GM21825 (cell line): Measurements from ENCODE around the gene NCAPG.
A peak's percentile ranks its signal among the peaks of the same experiment; 100 is the strongest.

Experiments used
- ATAC-seq: cut with Tn5 transposase; IDR thresholded peaks from one replicate; pipeline ENCODE4 v1.9.1; 2021; ENCODE audit warnings: mild to moderate bottlenecking, moderate library complexity; ENCODE audit not compliant: unreplicated experiment

Gene NCAPG

DNA sequence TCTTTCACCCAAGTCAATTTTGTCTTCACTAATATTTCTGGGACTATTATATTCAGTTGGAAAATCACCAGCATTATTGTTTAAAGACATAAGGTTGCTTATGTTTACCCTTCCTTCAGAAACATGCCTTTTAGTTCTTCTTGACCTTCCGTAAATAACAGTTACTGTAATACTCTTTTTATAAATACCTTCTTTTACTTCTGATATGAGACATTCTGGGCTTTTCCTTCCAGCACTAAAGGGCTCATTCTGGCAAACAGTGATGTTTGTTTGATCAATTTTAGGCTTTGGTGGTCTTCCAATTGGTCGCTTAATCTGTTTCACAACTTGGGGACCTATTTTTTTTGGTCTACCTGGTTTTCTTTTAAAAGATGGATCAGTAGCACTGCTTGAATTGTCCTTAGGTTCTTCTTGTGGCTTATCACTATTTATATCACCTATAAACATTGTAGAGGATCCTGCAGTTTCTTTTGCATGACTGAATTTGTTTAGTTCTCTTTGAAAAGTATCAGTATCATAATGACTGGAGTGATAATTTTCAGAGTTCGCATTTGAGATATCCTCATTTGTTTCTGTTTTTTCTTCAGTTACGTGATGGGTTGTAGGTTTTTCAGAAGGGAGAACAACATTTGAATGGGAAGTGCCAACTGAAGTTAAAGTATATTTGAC lies 64.8 kb downstream of the NCAPG start:
- peak; percentile 94 for ATAC-seq

DNA sequence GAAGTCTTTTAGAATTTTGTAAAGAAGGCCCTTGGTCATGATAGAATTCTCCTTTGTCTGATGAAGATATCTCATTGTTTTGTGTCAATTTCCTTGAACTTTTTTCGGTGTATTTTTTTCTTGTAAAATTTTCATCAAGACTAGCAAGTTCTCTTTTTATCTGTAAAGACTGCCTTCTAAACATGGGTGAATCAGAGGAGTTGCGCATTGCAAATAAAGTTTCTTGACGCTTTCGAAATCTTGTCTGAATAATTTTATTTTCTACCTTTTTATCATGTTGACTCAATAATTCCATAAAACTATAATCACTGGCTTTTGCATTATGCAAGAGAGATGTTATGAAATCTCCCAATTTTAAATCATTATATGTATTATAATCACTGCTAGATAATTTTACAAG lies 66.2 kb downstream of the NCAPG start:
- no peak for ATAC-seq

GRCh38 chr4:17877661-17878060 lies 66.9 kb downstream of the NCAPG start:
- no peak for ATAC-seq

GRCh38 chr4:17884063-17884462 lies 73.3 kb downstream of the NCAPG start:
- ATAC-seq: no peak

DNA sequence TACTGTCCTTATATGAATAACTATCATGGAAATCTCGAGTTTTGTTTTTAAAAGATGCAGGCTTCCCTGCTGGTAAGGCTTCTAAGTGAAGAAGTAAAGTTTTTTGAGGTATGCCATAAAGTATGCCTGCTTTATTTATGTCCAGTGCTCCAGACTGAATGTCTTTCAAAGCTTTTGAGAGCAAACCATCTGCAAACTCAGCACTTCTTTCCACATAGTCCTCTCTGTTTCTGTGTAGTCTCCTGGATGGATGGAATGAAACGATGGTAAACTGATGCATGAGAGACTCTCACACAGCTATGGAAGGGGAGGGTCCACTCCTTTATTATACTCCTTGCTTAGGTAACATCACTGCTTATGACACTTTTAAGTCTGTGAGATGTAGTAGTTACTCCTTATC lies 73.7 kb downstream of the NCAPG start:
- ATAC-seq: no peak

DNA sequence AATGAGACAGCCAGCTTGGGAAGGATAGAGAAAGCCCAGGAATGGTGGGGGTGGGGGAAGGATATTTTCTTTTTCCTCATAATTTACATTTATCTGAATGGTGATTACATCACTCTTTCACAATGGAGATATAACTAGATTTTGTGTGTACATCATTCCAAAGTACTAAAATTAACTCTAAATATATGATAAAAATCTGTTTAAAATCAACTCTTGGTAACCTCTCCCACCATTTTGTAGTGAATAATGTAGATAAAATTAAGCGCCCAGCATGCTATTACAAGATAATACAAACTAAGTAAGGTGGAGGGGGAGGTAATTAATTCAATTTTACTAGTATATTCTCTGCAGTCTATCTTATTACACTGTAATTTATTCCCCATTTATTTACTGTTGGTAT lies 78.9 kb downstream of the NCAPG start:
- ATAC-seq: no peak

DNA sequence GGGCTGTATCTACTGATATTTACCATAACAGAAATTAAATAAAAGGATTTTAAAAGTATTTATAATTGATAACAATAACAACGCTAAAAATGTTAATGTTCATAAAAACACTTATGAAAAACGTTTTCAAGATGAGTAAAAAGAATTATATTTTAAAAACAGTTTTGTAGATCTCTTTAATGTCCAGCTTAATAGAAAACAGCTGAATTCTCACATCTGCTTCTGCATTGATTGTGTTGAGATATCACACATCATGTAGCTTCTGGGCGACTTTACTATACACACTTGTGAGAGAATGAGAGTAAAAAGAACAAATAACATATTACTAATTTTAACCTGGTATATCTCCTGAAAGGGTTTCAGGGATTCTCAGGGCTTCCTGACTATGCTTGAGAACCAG lies 83.6 kb downstream of the NCAPG start:
- no peak for ATAC-seq
